ENCODE measurements around the gene GNL3L.
"Not testable (repeated sequence)": the region's sequence is repeated elsewhere in the genome, so short reads cannot be mapped to it uniquely, and the experiment has no call there.

The GNL3L gene

GRCh38 chrX:54550821-54551220 lies 20.8 kb downstream of the GNL3L start:
- in situ Hi-C loops (cut with HindIII; ENCODE audit: low pct_ligation_motif_present, low pct_unique_long_range_greater_than_20kb, low sequenced_read_pairs) = no loop called here
- DNase-seq = no peak

- in situ Hi-C loops (cut with HindIII; ENCODE audit: low pct_ligation_motif_present, low pct_unique_long_range_greater_than_20kb, low sequenced_read_pairs) = no loop called here
- no peak for DNase-seq
Observed at GRCh38 chrX:54551801-54552200, 21.8 kb downstream of the GNL3L start.

GRCh38 chrX:54555006-54555405 lies 25.0 kb downstream of the GNL3L start:
- in situ Hi-C loops (cut with HindIII; ENCODE audit: low pct_ligation_motif_present, low pct_unique_long_range_greater_than_20kb, low sequenced_read_pairs) = not testable (repeated sequence)

GRCh38 chrX:54560411-54560810 lies 30.4 kb downstream of the GNL3L start:
- in situ Hi-C loops (cut with HindIII; ENCODE audit: low pct_ligation_motif_present, low pct_unique_long_range_greater_than_20kb, low sequenced_read_pairs) = no loop called here
- no peak for DNase-seq

More at GRCh38 chrX:54555006-54555405, 25.0 kb downstream of the GNL3L start:
- not testable (repeated sequence) for DNase-seq

- no peak for DNase-seq
- in situ Hi-C loops (cut with HindIII; ENCODE audit: low pct_ligation_motif_present, low pct_unique_long_range_greater_than_20kb, low sequenced_read_pairs) = no loop called here
Observed at GRCh38 chrX:54561622-54562021, 31.6 kb downstream of the GNL3L start.

GRCh38 chrX:54564936-54565335 lies 34.9 kb downstream of the GNL3L start:
- no peak for DNase-seq
- in situ Hi-C loops (cut with HindIII; ENCODE audit: low pct_ligation_motif_present, low pct_unique_long_range_greater_than_20kb, low sequenced_read_pairs) = no loop called here

- in situ Hi-C loops (cut with HindIII; ENCODE audit: low pct_ligation_motif_present, low pct_unique_long_range_greater_than_20kb, low sequenced_read_pairs) = no loop called here
- DNase-seq = no peak
Observed at GRCh38 chrX:54570332-54570731, 40.3 kb downstream of the GNL3L start.

- in situ Hi-C loops (cut with HindIII; ENCODE audit: low pct_ligation_motif_present, low pct_unique_long_range_greater_than_20kb, low sequenced_read_pairs); DNase-seq: not testable (repeated sequence)
Observed at GRCh38 chrX:54572641-54573040, 42.6 kb downstream of the GNL3L start.

GRCh38 chrX:54597728-54598127 lies 67.7 kb downstream of the GNL3L start:
- DNase-seq = no peak

GRCh38 chrX:54602563-54602962 lies 72.5 kb downstream of the GNL3L start:
- in situ Hi-C loops (cut with HindIII; ENCODE audit: low pct_ligation_motif_present, low pct_unique_long_range_greater_than_20kb, low sequenced_read_pairs) = no loop called here
- DNase-seq = no peak

More at GRCh38 chrX:54597728-54598127, 67.7 kb downstream of the GNL3L start:
- in situ Hi-C loops (cut with HindIII; ENCODE audit: low pct_ligation_motif_present, low pct_unique_long_range_greater_than_20kb, low sequenced_read_pairs) = no loop called here

Data from ACHN (cell line).